Measurements from ENCODE around the gene LAMA3.

DNA sequence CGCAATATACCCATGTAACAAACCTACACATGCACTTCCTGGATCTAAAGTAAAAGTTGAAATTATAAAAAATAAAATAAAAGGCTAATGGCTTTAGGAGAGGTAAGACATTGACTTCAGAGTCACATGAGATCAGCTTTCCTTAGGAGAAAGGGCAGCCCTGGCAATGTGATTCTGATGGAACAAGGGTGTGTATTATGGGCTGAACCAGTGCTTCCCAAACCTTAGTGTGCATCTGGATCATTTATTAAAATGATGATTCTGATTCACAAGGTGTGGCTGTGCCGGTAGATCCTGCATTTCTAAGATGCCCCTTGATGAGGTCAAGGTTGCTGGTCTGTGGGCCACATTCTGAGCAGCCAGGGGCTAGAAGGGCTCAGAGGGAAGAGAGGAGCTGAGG is 42.6 kb downstream of the LAMA3 start:
- TF ChIP-seq POLR2AphosphoS5 (IDR thresholded peaks at IDR 0.05; ENCODE audit: low read depth) (no peak), EZH2 (IDR thresholded peaks at IDR 0.05; ENCODE audit: low read depth, unreplicated experiment) (no peak), CREB1 (CRISPR knock-in tag; IDR thresholded peaks at IDR 0.05; ENCODE audit: low read depth) (no peak), ZNF331 (CRISPR knock-in tag; IDR thresholded peaks at IDR 0.05; ENCODE audit: low read depth) (no peak), EZH2phosphoT487 (IDR thresholded peaks at IDR 0.05; ENCODE audit: unreplicated experiment) (no peak), STAT1 (IDR thresholded peaks at IDR 0.05; ENCODE audit: unreplicated experiment) (no peak)
- TF ChIP-seq, protein P1, sequence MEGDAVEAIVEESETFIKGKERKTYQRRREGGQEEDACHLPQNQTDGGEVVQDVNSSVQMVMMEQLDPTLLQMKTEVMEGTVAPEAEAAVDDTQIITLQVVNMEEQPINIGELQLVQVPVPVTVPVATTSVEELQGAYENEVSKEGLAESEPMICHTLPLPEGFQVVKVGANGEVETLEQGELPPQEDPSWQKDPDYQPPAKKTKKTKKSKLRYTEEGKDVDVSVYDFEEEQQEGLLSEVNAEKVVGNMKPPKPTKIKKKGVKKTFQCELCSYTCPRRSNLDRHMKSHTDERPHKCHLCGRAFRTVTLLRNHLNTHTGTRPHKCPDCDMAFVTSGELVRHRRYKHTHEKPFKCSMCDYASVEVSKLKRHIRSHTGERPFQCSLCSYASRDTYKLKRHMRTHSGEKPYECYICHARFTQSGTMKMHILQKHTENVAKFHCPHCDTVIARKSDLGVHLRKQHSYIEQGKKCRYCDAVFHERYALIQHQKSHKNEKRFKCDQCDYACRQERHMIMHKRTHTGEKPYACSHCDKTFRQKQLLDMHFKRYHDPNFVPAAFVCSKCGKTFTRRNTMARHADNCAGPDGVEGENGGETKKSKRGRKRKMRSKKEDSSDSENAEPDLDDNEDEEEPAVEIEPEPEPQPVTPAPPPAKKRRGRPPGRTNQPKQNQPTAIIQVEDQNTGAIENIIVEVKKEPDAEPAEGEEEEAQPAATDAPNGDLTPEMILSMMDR (conservative IDR thresholded peaks at IDR 0.05; ENCODE audit: low read depth in 2 of 2) = no peak
- TF ChIP-seq, protein P2, sequence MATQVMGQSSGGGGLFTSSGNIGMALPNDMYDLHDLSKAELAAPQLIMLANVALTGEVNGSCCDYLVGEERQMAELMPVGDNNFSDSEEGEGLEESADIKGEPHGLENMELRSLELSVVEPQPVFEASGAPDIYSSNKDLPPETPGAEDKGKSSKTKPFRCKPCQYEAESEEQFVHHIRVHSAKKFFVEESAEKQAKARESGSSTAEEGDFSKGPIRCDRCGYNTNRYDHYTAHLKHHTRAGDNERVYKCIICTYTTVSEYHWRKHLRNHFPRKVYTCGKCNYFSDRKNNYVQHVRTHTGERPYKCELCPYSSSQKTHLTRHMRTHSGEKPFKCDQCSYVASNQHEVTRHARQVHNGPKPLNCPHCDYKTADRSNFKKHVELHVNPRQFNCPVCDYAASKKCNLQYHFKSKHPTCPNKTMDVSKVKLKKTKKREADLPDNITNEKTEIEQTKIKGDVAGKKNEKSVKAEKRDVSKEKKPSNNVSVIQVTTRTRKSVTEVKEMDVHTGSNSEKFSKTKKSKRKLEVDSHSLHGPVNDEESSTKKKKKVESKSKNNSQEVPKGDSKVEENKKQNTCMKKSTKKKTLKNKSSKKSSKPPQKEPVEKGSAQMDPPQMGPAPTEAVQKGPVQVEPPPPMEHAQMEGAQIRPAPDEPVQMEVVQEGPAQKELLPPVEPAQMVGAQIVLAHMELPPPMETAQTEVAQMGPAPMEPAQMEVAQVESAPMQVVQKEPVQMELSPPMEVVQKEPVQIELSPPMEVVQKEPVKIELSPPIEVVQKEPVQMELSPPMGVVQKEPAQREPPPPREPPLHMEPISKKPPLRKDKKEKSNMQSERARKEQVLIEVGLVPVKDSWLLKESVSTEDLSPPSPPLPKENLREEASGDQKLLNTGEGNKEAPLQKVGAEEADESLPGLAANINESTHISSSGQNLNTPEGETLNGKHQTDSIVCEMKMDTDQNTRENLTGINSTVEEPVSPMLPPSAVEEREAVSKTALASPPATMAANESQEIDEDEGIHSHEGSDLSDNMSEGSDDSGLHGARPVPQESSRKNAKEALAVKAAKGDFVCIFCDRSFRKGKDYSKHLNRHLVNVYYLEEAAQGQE (IDR thresholded peaks at IDR 0.05; ENCODE audit: unreplicated experiment) = no peak
- TF ChIP-seq, protein P3, sequence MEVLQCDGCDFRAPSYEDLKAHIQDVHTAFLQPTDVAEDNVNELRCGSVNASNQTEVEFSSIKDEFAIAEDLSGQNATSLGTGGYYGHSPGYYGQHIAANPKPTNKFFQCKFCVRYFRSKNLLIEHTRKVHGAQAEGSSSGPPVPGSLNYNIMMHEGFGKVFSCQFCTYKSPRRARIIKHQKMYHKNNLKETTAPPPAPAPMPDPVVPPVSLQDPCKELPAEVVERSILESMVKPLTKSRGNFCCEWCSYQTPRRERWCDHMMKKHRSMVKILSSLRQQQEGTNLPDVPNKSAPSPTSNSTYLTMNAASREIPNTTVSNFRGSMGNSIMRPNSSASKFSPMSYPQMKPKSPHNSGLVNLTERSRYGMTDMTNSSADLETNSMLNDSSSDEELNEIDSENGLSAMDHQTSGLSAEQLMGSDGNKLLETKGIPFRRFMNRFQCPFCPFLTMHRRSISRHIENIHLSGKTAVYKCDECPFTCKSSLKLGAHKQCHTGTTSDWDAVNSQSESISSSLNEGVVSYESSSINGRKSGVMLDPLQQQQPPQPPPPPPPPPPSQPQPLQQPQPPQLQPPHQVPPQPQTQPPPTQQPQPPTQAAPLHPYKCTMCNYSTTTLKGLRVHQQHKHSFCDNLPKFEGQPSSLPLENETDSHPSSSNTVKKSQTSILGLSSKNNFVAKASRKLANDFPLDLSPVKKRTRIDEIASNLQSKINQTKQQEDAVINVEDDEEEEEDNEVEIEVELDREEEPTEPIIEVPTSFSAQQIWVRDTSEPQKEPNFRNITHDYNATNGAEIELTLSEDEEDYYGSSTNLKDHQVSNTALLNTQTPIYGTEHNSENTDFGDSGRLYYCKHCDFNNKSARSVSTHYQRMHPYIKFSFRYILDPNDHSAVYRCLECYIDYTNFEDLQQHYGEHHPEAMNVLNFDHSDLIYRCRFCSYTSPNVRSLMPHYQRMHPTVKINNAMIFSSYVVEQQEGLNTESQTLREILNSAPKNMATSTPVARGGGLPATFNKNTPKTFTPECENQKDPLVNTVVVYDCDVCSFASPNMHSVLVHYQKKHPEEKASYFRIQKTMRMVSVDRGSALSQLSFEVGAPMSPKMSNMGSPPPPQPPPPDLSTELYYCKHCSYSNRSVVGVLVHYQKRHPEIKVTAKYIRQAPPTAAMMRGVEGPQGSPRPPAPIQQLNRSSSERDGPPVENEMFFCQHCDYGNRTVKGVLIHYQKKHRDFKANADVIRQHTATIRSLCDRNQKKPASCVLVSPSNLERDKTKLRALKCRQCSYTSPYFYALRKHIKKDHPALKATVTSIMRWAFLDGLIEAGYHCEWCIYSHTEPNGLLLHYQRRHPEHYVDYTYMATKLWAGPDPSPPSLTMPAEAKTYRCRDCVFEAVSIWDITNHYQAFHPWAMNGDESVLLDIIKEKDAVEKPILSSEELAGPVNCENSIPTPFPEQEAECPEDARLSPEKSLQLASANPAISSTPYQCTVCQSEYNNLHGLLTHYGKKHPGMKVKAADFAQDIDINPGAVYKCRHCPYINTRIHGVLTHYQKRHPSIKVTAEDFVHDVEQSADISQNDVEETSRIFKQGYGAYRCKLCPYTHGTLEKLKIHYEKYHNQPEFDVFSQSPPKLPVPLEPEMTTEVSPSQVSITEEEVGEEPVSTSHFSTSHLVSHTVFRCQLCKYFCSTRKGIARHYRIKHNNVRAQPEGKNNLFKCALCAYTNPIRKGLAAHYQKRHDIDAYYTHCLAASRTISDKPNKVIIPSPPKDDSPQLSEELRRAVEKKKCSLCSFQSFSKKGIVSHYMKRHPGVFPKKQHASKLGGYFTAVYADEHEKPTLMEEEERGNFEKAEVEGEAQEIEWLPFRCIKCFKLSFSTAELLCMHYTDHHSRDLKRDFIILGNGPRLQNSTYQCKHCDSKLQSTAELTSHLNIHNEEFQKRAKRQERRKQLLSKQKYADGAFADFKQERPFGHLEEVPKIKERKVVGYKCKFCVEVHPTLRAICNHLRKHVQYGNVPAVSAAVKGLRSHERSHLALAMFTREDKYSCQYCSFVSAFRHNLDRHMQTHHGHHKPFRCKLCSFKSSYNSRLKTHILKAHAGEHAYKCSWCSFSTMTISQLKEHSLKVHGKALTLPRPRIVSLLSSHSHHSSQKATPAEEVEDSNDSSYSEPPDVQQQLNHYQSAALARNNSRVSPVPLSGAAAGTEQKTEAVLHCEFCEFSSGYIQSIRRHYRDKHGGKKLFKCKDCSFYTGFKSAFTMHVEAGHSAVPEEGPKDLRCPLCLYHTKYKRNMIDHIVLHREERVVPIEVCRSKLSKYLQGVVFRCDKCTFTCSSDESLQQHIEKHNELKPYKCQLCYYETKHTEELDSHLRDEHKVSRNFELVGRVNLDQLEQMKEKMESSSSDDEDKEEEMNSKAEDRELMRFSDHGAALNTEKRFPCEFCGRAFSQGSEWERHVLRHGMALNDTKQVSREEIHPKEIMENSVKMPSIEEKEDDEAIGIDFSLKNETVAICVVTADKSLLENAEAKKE (CRISPR knock-in tag; IDR thresholded peaks at IDR 0.05) = no peak
- TF ChIP-seq, protein P4, sequence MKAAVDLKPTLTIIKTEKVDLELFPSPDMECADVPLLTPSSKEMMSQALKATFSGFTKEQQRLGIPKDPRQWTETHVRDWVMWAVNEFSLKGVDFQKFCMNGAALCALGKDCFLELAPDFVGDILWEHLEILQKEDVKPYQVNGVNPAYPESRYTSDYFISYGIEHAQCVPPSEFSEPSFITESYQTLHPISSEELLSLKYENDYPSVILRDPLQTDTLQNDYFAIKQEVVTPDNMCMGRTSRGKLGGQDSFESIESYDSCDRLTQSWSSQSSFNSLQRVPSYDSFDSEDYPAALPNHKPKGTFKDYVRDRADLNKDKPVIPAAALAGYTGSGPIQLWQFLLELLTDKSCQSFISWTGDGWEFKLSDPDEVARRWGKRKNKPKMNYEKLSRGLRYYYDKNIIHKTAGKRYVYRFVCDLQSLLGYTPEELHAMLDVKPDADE (IDR thresholded peaks at IDR 0.05) = no peak
